T-helper 1 cell treated with Interleukin-12 subunit alpha and Interleukin-12 subunit beta and Interleukin-4 antibody, amounts not matched to agents 30 ng/mL and 1 ng/mL, for 36 hours (primary cell): ENCODE measurements around the gene ARHGAP21. TPM values are rescaled to one million over a fixed set of nuclear protein-coding genes. Genes with fewer than 3 reads are reported as not detected.

Source experiments
- intact Hi-C: fragments of 100-400 bp; cut with micrococcal nuclease; formaldehyde crosslinking; loops from one replicate; pipeline ENCODE4 v1.15.1; 2024
- total RNA-seq: library from RNA; stranded (reverse); gene quantifications from 2 replicates; pipeline ENCODE4 v1.2.3, GENCODE V29; 2022

ARHGAP21 gene
- total RNA-seq, 1 donor from 2014 or later = 40.8 TPM

DNA sequence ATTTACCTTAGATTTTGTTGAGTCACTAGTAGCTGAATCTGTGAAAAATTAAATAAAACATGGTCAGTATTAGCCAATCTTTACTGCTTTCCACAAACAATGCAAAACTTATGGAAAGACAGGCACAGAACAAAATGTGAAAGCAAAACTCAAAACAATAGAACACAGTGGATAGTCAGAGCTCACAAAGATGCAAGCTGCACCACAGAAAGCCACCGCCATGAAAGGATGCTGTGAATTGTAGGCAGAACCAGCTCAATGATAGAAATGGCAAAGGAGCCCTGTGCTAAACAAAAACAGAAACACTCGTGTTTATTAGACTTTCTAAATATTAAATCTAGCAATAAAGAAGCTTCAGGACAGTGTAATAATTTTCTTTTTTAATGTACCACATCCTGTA is 134.4 kb downstream of the ARHGAP21 start:
- intact Hi-C loops = no loop called here

DNA sequence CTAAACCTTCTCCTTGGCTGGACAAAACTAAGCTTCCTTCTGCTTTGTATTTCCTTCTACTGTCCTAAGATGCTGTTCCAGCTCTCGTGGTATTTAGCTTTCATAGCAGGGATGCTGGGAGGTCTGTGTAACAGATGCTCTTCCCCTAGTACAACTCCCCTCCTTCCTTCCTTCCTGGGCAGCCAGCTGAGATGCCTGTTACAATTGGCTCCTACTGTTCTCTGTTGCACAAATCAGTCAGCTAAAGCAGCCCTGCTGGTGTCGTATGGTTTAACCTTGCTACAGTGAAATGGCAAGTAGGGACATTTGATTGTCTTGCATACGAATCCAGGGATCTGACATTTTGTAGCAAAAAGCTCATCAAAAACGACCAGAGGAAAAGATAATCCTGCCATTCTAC is 143.8 kb downstream of the ARHGAP21 start:
- intact Hi-C loops = no loop called here

DNA sequence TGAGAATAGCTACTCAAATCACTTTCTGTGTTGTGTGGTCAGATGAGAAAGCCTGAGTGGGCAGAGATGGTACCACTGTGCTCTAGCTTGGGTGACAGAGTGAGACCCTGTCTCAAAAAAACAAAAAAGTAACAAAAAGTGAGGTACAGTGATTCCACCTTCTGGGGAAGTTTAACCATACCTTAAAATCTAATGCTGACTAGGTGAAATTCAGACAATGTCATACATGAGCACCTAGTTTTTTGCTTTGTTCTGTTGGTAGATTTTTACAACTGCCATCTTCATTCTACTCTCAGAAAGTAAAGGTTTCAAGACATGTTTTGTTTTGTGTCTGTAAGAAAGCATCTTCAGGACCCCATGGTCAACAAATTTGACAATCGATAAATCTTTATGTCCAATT is 144.2 kb downstream of the ARHGAP21 start:
- intact Hi-C loops = no loop called here

DNA sequence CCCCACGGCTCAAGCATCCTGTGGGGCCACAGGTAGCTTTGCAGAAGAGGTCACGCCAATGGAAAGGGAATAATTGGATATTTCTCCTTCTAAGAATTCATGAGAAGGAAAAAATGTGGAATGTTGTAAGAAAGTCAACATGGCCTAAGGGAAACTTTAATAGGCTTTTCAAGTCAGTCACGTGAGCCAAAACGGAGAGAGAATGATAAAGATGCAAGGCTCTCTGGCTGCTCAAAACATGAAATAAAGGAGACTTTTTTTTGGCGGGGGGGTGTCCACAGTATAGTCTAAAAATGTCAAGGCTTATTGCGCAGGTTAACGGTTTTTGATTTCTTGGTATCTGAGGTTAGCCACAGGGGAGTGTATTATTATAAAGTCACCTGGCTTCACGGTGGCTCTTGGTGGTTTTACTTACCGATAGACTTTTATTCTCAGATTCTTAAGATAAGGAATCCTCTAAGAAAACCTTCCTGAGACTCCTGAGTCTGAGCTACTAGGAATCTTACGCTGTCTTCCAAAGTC is 148.1 kb downstream of the ARHGAP21 start:
- intact Hi-C loops = no loop called here

DNA sequence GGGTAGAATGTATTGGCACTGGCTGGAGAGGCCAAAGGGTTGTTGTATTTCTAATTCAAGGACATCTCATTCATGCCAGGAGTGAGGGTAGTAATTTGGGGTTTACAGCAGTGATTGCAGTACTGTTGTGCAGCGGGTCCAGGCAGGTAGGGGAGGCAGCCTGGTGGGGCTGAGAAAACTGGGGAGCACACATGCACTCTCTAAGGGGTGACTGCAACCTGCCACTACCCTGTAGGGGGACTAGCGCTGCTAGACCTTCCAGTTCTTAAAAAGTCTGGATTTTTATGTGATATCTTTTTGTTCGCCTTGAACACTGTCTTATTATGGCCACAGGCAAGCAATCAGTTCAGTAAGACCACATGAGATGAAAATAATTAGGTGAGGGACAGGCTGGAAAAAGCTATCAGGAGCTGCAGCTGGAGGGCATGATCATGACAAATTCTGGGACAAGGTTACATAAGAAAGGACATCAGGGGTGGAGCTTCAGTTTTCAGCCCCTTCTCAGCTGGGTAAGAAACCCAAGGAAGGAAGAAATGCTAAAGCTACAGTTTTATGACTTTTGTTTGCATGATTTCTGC is 149.0 kb downstream of the ARHGAP21 start:
- intact Hi-C loops = no loop called here

DNA sequence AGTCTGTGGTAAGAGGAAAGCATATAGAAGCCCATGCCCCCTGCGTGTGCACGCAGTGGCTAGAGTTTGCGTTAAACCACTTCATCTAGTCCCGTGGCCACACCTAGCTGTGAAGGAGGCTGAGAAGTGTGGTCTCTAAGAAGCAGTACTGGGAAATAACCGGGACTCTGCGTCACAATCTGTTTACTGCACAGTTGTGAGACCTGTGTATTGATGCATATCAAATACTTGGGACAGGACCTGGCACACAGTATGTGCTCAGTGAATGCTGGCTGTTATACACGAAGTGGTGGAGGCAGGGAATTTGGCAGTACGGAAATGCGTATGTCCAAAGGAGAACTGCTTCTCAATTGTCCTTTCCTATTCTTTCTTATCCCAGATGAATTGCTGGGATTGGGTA is 149.5 kb downstream of the ARHGAP21 start:
- intact Hi-C loops = no loop called here

DNA sequence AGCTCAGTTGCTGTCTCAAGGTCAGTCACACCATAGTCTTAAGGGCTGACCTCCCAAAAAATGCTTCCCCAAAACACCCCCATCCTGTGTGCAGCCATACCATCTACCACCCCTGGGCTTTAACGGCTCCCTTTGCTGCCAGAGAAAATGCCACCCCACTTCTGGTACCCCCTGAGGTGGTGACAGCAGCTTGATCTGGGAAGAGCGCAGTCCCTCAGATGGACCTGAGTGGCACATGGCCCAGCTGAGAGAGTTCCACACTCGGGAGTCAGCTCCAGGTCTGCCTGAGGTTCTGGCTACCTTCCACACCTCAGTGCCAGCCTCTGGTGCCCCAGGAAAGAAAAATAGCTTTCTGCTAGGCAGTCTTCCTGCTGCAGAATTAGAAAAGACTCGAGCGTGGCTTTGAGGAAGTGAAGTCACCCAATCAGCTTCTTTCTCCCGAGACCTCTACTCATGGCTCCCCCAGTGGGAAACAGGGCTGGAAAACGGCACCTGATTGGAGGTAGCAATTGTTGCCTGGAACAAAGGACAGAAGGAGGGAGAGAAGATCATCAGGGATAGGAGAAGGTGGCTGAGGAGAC is 151.7 kb downstream of the ARHGAP21 start:
- intact Hi-C loops = no loop called here

DNA sequence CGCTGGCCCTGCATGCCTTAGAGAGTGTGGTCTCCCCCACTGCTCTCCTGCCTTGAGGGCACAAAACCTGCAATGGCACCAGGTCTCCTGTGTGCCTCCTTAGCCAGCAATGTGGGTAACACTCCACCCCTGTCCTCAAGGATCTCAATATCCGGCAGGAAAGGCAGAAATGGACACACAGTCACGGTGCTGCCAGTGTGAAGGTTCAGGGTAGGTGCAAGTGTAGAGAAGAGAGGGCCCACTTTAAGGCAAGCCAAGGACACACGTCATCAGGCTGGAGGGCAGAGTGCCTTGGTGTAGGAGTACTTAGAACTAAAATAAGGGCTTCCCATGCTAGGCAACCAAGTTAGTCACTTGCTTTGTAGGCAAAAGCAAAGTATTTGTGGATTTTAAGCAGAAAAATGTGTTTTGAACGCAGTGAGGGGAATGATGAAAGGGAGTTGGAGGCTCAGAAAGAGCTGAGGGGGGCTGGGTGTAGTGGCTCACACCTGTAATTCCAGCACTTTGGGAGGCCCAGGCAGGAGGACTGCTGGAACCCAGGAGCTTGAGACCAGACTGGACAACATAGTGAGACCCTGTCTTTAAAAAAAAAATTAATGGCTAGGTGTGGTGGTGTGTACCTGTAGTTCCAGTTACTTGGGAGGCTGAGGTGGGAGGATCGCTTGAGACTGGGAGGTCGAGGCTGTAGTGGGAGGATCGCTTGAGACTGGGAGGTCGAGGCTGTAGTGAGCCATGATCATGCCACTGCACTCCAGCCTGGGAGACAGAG is 152.8 kb downstream of the ARHGAP21 start:
- intact Hi-C loops = no loop called here

DNA sequence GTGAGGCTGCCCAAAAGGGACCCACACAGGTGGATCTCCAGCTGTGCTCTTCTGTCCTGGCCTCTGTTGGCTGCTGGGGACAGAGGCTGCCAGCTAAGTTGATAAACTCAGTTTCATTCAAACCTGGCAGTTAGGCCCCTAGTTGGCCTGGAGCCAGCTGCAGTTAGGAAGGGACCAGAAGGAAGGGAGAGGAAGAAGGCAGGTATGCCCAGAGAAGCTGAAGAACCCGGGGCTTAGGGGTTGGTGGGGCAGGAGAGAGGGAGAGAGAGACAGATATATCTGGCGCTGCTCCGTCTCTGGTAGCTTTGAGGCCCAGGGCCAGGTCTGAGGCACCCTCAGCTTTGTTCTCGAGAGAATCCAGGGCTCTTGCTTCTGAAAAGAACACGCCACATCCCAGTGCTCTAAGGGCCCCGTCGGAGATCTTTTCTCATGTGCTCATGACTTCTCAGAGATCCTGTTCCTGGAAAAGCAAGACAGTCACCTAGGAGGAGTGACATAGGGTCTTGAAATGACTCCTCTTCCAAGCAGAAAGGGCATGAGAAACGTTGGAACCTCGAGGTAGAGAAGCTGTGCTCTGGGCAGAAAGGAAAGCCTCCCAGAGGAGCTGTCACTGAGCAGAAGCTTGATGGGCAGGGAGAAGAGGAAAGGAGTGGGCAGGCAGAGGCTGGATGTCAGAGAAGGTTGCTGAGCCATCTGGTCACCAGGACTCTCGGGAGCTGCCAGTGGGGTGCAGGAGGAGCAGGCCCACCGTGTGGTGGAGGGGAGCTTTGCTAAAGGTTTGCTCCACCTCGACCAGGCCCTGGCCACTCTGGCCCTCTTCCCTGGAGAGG is 153.6 kb downstream of the ARHGAP21 start:
- intact Hi-C loops = no loop called here

DNA sequence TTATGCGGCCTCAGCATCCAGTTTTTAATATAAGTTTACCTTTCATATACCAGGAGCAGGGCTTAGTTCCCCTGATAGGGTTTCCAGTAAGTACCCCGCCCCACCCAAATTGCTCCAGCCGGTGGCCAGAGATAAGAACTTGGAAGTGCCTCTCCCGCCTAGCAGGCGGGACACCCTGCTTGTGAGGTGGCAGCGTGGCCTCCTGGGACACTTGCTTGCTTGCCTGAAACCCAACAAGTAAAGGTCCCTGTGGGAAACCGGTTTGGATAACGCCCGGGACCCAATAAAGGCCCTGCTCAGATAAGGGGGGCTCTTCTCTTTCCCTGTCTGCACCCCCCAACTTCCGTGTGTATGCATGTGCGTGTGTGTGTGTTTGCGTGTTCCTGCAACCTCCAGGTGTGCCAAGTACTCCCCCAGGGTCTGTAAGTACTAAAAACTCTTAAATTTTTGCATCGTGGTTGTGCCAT is 154.3 kb downstream of the ARHGAP21 start:
- intact Hi-C loops = no loop called here

DNA sequence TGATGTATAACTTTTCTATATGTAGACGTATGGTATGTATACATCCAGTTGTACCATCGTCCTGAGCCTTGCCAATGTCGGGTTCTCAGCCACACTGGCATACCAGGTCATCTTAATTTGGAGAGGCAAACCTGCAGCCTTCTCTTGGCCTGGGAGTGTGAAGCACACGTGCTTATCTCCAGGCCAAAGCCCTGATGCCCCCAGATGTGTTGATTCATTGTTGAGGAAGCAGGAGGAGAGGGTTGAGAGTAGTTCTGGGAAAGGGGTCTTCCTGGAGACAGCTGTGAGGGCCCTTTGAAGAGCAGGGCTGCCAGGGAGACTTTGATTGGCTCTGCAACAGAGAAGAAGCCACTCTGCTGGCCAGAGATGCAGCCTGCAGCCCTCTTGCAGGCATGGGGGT is 155.6 kb downstream of the ARHGAP21 start:
- intact Hi-C loops = no loop called here

DNA sequence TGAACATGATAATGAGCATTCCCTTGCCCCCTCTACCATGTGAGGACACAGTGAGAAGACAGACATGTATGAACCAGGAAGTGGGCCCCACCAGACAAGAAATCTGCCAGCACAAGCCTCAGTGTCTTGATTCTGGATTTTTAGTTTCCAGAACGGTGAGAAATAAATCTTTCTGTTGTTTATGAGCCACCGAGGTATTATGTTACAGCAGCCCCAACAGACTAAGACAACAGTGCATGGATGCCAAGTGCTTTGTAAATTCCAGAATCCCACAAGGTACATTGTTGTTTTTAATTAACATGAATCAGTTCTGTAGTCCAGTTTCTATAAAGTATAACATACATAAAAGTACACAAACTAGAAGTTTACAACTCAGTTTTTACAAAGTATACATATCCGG is 162.2 kb downstream of the ARHGAP21 start:
- intact Hi-C loops = no loop called here

DNA sequence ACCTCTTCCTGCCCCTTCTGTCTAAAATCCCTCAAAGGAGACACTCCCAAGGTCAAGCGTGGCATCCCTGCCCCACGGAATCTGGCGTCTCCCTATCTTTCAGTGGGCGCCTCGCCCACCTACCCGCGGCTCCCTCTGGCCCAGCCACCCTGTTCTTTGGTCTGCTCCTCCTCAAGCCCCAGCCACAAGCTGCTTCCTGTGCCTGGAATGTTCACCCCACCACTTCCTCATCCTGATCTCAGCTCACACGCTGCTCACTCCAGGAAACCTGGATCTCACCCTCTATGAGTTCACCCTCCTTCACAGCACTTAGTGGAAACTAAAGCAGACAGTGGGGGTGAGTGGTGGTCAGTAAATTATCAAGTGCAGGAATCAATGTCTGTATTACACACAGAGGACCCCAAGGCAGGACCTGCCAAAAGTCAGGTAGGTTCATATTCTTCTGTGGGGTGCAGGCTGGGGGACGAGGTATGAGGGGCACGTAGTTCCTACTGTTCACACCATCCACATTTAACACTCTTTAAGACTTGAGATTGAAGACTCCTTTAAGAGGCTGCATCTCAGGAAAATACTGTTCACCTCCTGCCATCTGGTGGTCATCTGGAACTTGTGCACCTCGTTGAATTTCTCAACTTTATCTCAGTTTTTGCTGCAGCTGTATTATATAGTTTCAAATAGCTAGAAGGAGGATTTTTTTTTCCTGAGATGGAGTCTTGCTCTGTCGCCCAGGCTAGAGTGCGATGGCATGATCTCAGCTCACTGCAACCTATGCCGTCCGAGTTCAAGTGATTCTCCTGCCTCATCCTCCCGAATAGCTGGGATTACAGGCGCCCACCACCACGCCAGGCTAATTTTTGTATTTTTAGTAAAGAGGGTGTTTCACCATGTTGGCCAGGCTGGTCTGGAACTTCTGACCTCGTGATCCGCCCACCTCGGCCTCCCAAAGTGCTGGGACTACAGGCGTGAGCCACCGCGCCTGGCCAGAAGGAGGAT is 166.6 kb downstream of the ARHGAP21 start:
- intact Hi-C loops = loop anchor here (1.0 to 2.0 kb wide), 3 partner anchors 38 to 1398 kb away; no protein-coding TSS in a partner anchor

DNA sequence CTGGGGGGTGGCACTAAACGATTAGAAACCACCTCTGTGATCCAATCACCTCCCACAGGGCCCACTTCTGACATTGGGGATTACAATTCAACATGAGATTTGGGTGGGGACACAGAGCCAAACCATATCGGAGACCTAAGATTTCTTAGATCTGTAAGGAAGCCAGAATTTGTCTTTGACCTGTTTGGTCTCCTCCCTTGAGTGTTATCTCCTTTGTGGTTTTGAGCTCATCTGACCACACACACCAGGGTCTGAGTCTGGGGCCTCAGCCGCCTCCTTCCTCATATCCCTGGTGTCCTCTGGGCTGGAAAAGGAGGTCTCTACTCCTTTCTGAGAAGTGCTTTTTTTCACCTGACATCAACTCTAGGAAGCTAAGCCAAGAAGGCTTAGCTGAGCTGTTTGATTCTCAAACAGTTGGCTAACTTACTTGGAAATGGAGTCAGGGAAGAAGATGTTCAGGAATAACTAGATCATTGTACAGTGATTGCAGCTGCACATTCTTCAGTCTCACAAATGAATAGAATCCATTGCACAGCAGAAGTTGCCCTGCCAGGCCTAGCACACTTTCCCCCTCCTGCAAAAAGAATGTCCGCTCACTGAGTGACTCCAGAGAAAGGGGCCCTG is 167.4 kb downstream of the ARHGAP21 start:
- intact Hi-C loops = loop anchor here (2.0 kb wide), 2 partner anchors 37 to 1397 kb away; no protein-coding TSS in a partner anchor

DNA sequence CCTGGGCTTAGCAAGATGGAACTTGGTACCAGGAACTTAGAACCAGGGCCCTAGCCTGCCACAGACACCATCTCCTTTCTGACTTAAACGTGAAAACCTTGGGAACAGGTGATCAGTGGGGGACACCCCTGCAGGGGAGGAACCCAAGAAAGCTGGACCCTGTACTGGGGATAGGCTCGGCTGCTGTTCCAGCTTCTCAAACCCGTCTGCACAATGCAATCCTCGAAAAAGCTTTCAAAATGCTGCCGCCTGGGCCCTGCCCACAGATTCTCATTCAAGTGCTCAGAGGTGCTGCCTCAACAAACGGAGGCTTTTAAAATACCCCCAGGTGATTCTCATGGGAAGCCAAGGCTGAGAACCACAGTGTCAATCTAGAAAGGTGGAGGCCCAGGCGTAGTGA is 169.7 kb downstream of the ARHGAP21 start:
- intact Hi-C loops = no loop called here

DNA sequence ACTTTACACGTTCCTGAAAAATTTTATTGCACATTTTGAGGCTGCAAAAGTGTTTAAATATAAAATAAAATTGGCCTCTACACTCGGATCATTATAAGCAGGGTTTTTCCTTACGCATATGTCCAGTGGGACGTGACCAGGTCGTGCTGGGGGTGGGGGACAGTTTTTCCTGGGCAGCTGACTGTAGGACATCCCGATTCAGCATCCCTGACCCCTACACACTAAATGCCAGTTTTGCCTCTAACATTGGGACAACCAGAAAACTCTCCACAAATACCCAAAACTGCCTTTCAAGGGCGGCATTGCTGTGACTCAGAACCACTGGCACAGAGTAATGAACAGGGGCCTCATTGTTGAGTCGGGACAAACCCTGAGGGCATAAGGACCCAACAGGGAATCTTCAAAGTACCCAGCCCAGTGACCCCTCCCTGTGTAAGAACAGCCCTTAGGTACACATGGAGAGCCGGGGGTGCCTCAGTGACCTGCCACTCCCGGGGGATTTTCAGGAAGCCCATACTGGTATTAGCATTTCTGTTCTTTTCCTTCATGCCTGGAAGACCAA is 170.6 kb downstream of the ARHGAP21 start:
- intact Hi-C loops = no loop called here

DNA sequence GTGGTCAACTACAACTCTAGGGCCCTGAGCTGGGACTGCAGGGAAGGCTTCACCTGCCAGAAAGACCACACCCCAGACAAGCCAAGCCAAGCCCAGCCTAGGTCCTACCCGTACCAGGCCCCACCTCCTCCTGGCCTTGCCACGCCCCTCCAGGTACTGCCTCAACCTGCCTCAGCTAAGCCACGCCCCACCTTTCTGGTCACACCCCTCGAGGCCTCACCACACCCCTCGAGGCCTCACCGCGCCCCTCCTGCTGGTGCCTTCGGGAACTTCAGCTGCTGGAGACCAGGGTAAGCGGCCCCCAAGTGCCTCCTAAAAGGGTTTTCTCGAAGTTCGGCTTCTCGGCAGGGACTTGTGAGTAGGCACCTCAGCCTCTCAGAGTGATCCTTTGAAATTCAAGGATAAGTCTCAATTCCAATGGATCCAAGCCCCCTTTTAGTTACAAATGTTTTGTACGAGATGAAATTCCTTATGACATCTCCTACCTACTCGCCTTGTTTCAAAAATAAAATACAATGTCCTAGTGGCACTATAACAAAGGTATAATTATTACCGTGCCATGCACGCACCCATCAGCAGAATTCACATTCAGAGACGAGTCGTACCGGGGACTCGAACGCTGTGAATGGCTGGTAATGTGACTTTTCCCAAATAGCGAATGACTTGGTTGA is 171.2 kb downstream of the ARHGAP21 start:
- intact Hi-C loops = no loop called here

DNA sequence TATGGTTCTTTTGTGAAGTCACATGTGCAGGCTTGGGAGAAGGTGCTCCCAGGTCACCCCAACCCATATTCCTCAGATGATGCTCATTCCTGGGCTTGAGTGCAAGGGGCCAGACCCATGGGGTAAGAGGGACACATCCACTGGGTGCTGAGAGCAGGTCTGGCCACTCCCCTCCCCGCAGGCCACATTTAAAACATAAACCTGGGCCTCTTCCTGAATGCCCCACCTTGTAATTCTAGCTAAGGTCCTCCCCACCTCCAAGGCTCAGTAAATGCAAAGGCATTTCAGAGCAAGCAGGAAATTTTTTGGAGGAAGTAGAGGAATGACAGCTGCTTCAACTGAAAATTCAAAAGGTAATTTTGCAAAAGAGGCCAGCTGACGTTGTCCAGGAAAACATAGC is 172.5 kb downstream of the ARHGAP21 start:
- intact Hi-C loops = no loop called here

DNA sequence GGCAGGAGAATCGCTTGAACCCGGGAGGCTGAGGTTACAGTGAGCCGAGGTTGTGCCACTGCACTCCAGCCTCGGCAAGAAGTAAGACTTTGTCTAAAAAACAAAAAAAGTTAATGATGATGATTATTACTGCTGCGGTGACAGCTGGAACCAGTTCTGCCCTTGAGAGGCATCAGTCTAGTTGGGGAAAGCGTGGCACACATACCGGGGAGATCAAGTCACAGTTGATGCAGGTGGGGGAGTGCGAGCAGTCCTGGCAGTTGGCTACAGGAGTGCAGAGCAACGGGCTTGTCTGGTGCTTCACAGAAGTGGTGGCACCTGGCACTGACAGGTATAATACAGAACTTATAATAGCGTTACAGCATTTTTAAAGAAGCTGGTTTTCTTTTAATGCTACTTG is 173.0 kb downstream of the ARHGAP21 start:
- intact Hi-C loops = no loop called here
